ENCODE results near the gene SUPT3H.
A peak's percentile ranks its signal among the peaks of the same experiment; 100 is the strongest.

The SUPT3H gene

GRCh38 chr6:45377554-45378333 is at the start of gene SUPT3H:
TSS of gene SUPT3H (minus strand) at chr6:45377934.
- peak within 1 kb of the TSS; percentile 97 for H3K4me3 ChIP-seq (ENCODE audit: low read depth, low read length)
- DNase-seq (ENCODE audit: low read depth): peak; percentile 98
- TF ChIP-seq MAX (IDR thresholded peaks at IDR 0.05; ENCODE audit: low read depth, low read length): peak; percentile 89
- TF ChIP-seq CTCF (IDR thresholded peaks at IDR 0.05; ENCODE audit: low read depth, low read length): no peak
- peak; percentile 97 for TF ChIP-seq MYC (IDR thresholded peaks at IDR 0.05; ENCODE audit: low read depth, low read length)
- TF ChIP-seq POLR2A (IDR thresholded peaks at IDR 0.05; ENCODE audit: extremely low read depth, insufficient read length): peak; percentile 92

GRCh38 chr6:45426251-45426650 is 48.5 kb upstream of the SUPT3H start:
- DNase-seq (ENCODE audit: low read depth): peak; percentile 40
- TF ChIP-seq MYC (IDR thresholded peaks at IDR 0.05; ENCODE audit: low read depth, low read length): no peak
- no peak for TF ChIP-seq MAX (IDR thresholded peaks at IDR 0.05; ENCODE audit: low read depth, low read length)
- TF ChIP-seq POLR2A (IDR thresholded peaks at IDR 0.05; ENCODE audit: extremely low read depth, insufficient read length): no peak
- no peak for TF ChIP-seq CTCF (IDR thresholded peaks at IDR 0.05; ENCODE audit: low read depth, low read length)
- H3K4me3 ChIP-seq (ENCODE audit: low read depth, low read length): peak overlapping the region; percentile 80

- peak; percentile 86 for DNase-seq (ENCODE audit: low read depth)
- H3K4me3 ChIP-seq (ENCODE audit: low read depth, low read length): peak overlapping the region; percentile 80
- TF ChIP-seq MAX (IDR thresholded peaks at IDR 0.05; ENCODE audit: low read depth, low read length): 0 out of 2 replicates have a peak, but pooled peaks have one; percentile 26
- TF ChIP-seq CTCF (IDR thresholded peaks at IDR 0.05; ENCODE audit: low read depth, low read length): no peak
- TF ChIP-seq POLR2A (IDR thresholded peaks at IDR 0.05; ENCODE audit: extremely low read depth, insufficient read length): peak; percentile 12
- peak; percentile 49; the same call in 1 of the 2 replicates for TF ChIP-seq MYC (IDR thresholded peaks at IDR 0.05; ENCODE audit: low read depth, low read length)
These were observed 46.7 kb upstream of the SUPT3H start for GRCh38 chr6:45424451-45424861.

GRCh38 chr6:45423824-45424450 is 46.2 kb upstream of the SUPT3H start:
- peak; percentile 78 for DNase-seq (ENCODE audit: low read depth)
- TF ChIP-seq POLR2A (IDR thresholded peaks at IDR 0.05; ENCODE audit: extremely low read depth, insufficient read length) (peak; percentile 32), MAX (IDR thresholded peaks at IDR 0.05; ENCODE audit: low read depth, low read length) (no peak), CTCF (IDR thresholded peaks at IDR 0.05; ENCODE audit: low read depth, low read length) (no peak), MYC (IDR thresholded peaks at IDR 0.05; ENCODE audit: low read depth, low read length) (no peak)
- peak overlapping the region; percentile 80 for H3K4me3 ChIP-seq (ENCODE audit: low read depth, low read length)

GRCh38 chr6:45423111-45423823 is 45.5 kb upstream of the SUPT3H start:
- peak; percentile 88 for DNase-seq (ENCODE audit: low read depth)
- H3K4me3 ChIP-seq (ENCODE audit: low read depth, low read length): peak overlapping the region; percentile 80
- TF ChIP-seq POLR2A (IDR thresholded peaks at IDR 0.05; ENCODE audit: extremely low read depth, insufficient read length) (peak; percentile 16), MAX (IDR thresholded peaks at IDR 0.05; ENCODE audit: low read depth, low read length) (no peak), CTCF (IDR thresholded peaks at IDR 0.05; ENCODE audit: low read depth, low read length) (no peak), MYC (IDR thresholded peaks at IDR 0.05; ENCODE audit: low read depth, low read length) (no peak)
